HG03342 (cell line): ENCODE results near the gene ACOXL.
"Not testable (repeated sequence)": the region's sequence is repeated elsewhere in the genome, so short reads cannot be mapped to it uniquely, and the experiment has no call there.

Source experiments
- ATAC-seq: cut with Tn5 transposase; IDR thresholded peaks from one replicate; pipeline ENCODE4 v1.9.1; 2021; ENCODE audit warnings: mild to moderate bottlenecking, moderate library complexity; ENCODE audit not compliant: unreplicated experiment

Gene ACOXL

GRCh38 chr2:110732422-110733413 lies at the start of gene ACOXL:
Gene ACOXL, plus strand, starts transcription at chr2:110732573. Its CDS starts 35,817 bp downstream, at chr2:110768390.
- no peak for ATAC-seq

- ATAC-seq: no peak
Measured at GRCh38 chr2:110682872-110683271, 49.5 kb upstream of the ACOXL start.

GRCh38 chr2:110687775-110688484 lies 44.4 kb upstream of the ACOXL start:
- not testable (repeated sequence) for ATAC-seq

- ATAC-seq: no peak
Measured at GRCh38 chr2:110688594-110689091, 43.7 kb upstream of the ACOXL start.

- no peak for ATAC-seq
Measured at GRCh38 chr2:110690083-110690965, 42.0 kb upstream of the ACOXL start.

GRCh38 chr2:110691612-110692258 lies 40.6 kb upstream of the ACOXL start:
- no peak for ATAC-seq

- ATAC-seq: not testable (repeated sequence)
Measured at GRCh38 chr2:110695146-110695898, 37.1 kb upstream of the ACOXL start.

GRCh38 chr2:110698253-110698652 lies 34.1 kb upstream of the ACOXL start:
- not testable (repeated sequence) for ATAC-seq

- ATAC-seq: no peak
Measured at GRCh38 chr2:110702514-110703380, 29.6 kb upstream of the ACOXL start.

GRCh38 chr2:110707386-110707965 lies 24.9 kb upstream of the ACOXL start:
- no peak for ATAC-seq

- no peak for ATAC-seq
Measured at GRCh38 chr2:110708455-110708854, 23.9 kb upstream of the ACOXL start.

- ATAC-seq: no peak
Measured at GRCh38 chr2:110712737-110713136, 19.6 kb upstream of the ACOXL start.

- ATAC-seq: no peak
Measured at GRCh38 chr2:110713513-110714362, 18.6 kb upstream of the ACOXL start.

- no peak for ATAC-seq
Measured at GRCh38 chr2:110714452-110715224, 17.7 kb upstream of the ACOXL start.

- ATAC-seq: no peak
Measured at GRCh38 chr2:110716959-110717645, 15.3 kb upstream of the ACOXL start.

GRCh38 chr2:110717734-110718133 lies 14.6 kb upstream of the ACOXL start:
- ATAC-seq: no peak
